Suppressor macrophage treated with lipopolysaccharide for 1 hour (primary cell): ENCODE measurements around the gene SNX27.

Source experiments
- DNase-seq, 3 donors: peaks; one replicate each; pipeline ENCODE4 v3.0.0-alpha.2; 2020 to 2022

SNX27 gene

GRCh38 chr1:151611832-151612500, at the start of gene SNX27:
SNX27 (plus strand) TSS chr1:151612050; CDS start chr1:151612202, 152 bp downstream.
- DNase-seq = peak; percentile 86 to 93 (median 93)

GRCh38 chr1:151562661-151563060, 49.2 kb upstream of the SNX27 start:
- DNase-seq = no peak

- no peak for DNase-seq
Observed at GRCh38 chr1:151563376-151563775, 48.5 kb upstream of the SNX27 start.

GRCh38 chr1:151565502-151566189, 46.2 kb upstream of the SNX27 start:
- no peak for DNase-seq

- no peak for DNase-seq
Observed at GRCh38 chr1:151568626-151569088, 43.2 kb upstream of the SNX27 start.

- no peak for DNase-seq
Observed at GRCh38 chr1:151570819-151571218, 41.0 kb upstream of the SNX27 start.

GRCh38 chr1:151574575-151575529, 37.0 kb upstream of the SNX27 start:
- peak; percentile 53 to 64 (median 59) for DNase-seq

GRCh38 chr1:151577173-151577572, 34.7 kb upstream of the SNX27 start:
- no peak for DNase-seq

- DNase-seq = no peak
Observed at GRCh38 chr1:151578941-151579340, 32.9 kb upstream of the SNX27 start.

GRCh38 chr1:151579436-151580225, 32.2 kb upstream of the SNX27 start:
- no peak for DNase-seq

GRCh38 chr1:151581451-151581850, 30.4 kb upstream of the SNX27 start:
- DNase-seq = no peak

- no peak for DNase-seq
Observed at GRCh38 chr1:151581921-151582320, 29.9 kb upstream of the SNX27 start.

GRCh38 chr1:151583796-151584195, 28.1 kb upstream of the SNX27 start:
- DNase-seq = no peak

GRCh38 chr1:151584278-151584677, 27.6 kb upstream of the SNX27 start:
- DNase-seq = no peak

- no peak for DNase-seq
Observed at GRCh38 chr1:151584780-151585179, 27.1 kb upstream of the SNX27 start.

GRCh38 chr1:151585622-151586021, 26.2 kb upstream of the SNX27 start:
- DNase-seq = no peak

GRCh38 chr1:151590961-151591360, 20.9 kb upstream of the SNX27 start:
- DNase-seq = no peak

GRCh38 chr1:151593730-151594129, 18.1 kb upstream of the SNX27 start:
- peak in 1 of 3 donors; percentile 6 for DNase-seq

GRCh38 chr1:151594143-151594625, 17.7 kb upstream of the SNX27 start:
- peak; percentile 49 to 65 (median 50) for DNase-seq

- DNase-seq = no peak
Observed at GRCh38 chr1:151596166-151596953, 15.5 kb upstream of the SNX27 start.

GRCh38 chr1:151602550-151602949, 9.3 kb upstream of the SNX27 start:
- DNase-seq = peak; percentile 71 to 76 (median 72)
